Suprapubic skin (tissue), 3 donors: ENCODE measurements around the gene SPATS2.

ENCODE experiments used
- CTCF ChIP-seq, 2 donors: fragments of 200-600 bp in 1 of 2; fragments of 450-650 bp in 1 of 2; sonication (generic) in 1 of 2; IDR thresholded peaks; one replicate each; pipeline ENCODE4 v1.5.1; 2016 to 2019; ENCODE audit warnings: antibody characterized with exemption in 2 of 2, mild to moderate bottlenecking in 1 of 2, moderate library complexity in 1 of 2
- EP300 ChIP-seq: sonication (generic); formaldehyde crosslinking; IDR thresholded peaks from one replicate; pipeline ENCODE4 v1.6.1; 2017; ENCODE audit warnings: antibody characterized with exemption

GRCh38 chr12:49367381-49368239 lies at the start of gene SPATS2:
- TF ChIP-seq CTCF (IDR thresholded peaks at IDR 0.05) (no peak), EP300 (no peak)
